ENCODE measurements around the gene LDHAL6B. TPM values are rescaled to one million over a fixed set of nuclear protein-coding genes. Genes with fewer than 3 reads are reported as not detected.

LDHAL6B gene
- total RNA-seq, 1 experiment from 2014 or later: not detected

GRCh38 chr15:59244337-59244736 is 37.7 kb downstream of the LDHAL6B start:
- Mint-ChIP-seq H3K27me3 (ENCODE audit: unreplicated experiment) (no peaks in the 10 kb centered on the region), H3K4me3 (ENCODE audit: low read depth, unreplicated experiment) (peak overlapping the region; percentile 45), H3K9me3 (ENCODE audit: low read depth, unreplicated experiment) (no peaks in the 10 kb centered on the region), H3K4me1 (ENCODE audit: low read depth, unreplicated experiment) (peaks cover 78% of the 10 kb centered on the region), H3K27ac (ENCODE audit: unreplicated experiment) (peak overlapping the region; percentile 36), H3K36me3 (ENCODE audit: insufficient read depth, unreplicated experiment) (peaks cover 88% of the 10 kb centered on the region)
- BruUV-seq (replicated peaks): no TSS peak
- intact Hi-C loops (cut with micrococcal nuclease; ENCODE audit: unreplicated experiment): no loop called here
- TF ChIP-seq CTCF (IDR thresholded peaks at IDR 0.05; ENCODE audit: unreplicated experiment): no peak
- CTCF ChIA-PET: interaction anchor here (1.0 kb wide), 1 partner anchor 34 kb away, joined by 3 read pairs; no protein-coding TSS in a partner anchor
- DNase-seq: peak; percentile 56

- no peak overlapping the region for H3K4me3 Mint-ChIP-seq (ENCODE audit: low read depth, unreplicated experiment)
- no peak for DNase-seq
- intact Hi-C loops (cut with micrococcal nuclease; ENCODE audit: unreplicated experiment): loop anchor here (5.0 kb wide), 2 partner anchors 127 to 167 kb away; partner anchors contain the start of gene MYO1E
- H3K27me3 Mint-ChIP-seq (ENCODE audit: unreplicated experiment): no peaks in the 10 kb centered on the region
- no TSS peak for BruUV-seq (replicated peaks)
- peaks cover 88% of the 10 kb centered on the region for H3K4me1 Mint-ChIP-seq (ENCODE audit: low read depth, unreplicated experiment)
- CTCF ChIA-PET: no interaction called here
- H3K27ac Mint-ChIP-seq (ENCODE audit: unreplicated experiment): no peak overlapping the region
- H3K9me3 Mint-ChIP-seq (ENCODE audit: low read depth, unreplicated experiment): no peaks in the 10 kb centered on the region
- no peak for TF ChIP-seq CTCF (IDR thresholded peaks at IDR 0.05; ENCODE audit: unreplicated experiment)
- peaks cover 93% of the 10 kb centered on the region for H3K36me3 Mint-ChIP-seq (ENCODE audit: insufficient read depth, unreplicated experiment)
Measured at GRCh38 chr15:59245559-59245958, 38.9 kb downstream of the LDHAL6B start.

GRCh38 chr15:59247364-59247763 is 40.7 kb downstream of the LDHAL6B start:
- Mint-ChIP-seq H3K36me3 (ENCODE audit: insufficient read depth, unreplicated experiment) (peaks cover 89% of the 10 kb centered on the region), H3K27me3 (ENCODE audit: unreplicated experiment) (no peaks in the 10 kb centered on the region), H3K4me1 (ENCODE audit: low read depth, unreplicated experiment) (peaks cover 88% of the 10 kb centered on the region), H3K27ac (ENCODE audit: unreplicated experiment) (peak overlapping the region; percentile 69), H3K4me3 (ENCODE audit: low read depth, unreplicated experiment) (no peak overlapping the region), H3K9me3 (ENCODE audit: low read depth, unreplicated experiment) (no peaks in the 10 kb centered on the region)
- intact Hi-C loops (cut with micrococcal nuclease; ENCODE audit: unreplicated experiment): loop anchor here (1.0 to 5.0 kb wide), 3 partner anchors 125 to 245 kb away; partner anchors contain the start of gene MYO1E
- BruUV-seq (replicated peaks): no TSS peak
- peak; percentile 69 for DNase-seq
- peak; percentile 44 for TF ChIP-seq CTCF (IDR thresholded peaks at IDR 0.05; ENCODE audit: unreplicated experiment)
- CTCF ChIA-PET: interaction anchor here (0.6 to 1.6 kb wide), 11 partner anchors 8 to 246 kb away, joined by 3 to 6 read pairs (median 3); partner anchors contain the start of gene MYO1E

- peak; percentile 56 for DNase-seq
- intact Hi-C loops (cut with micrococcal nuclease; ENCODE audit: unreplicated experiment): loop anchor here (5.0 kb wide), 2 partner anchors 122 to 162 kb away; partner anchors contain the start of gene MYO1E
- Mint-ChIP-seq H3K4me3 (ENCODE audit: low read depth, unreplicated experiment) (peak overlapping the region; percentile 34), H3K9me3 (ENCODE audit: low read depth, unreplicated experiment) (no peaks in the 10 kb centered on the region), H3K27me3 (ENCODE audit: unreplicated experiment) (no peaks in the 10 kb centered on the region), H3K27ac (ENCODE audit: unreplicated experiment) (peak overlapping the region; percentile 87), H3K36me3 (ENCODE audit: insufficient read depth, unreplicated experiment) (peaks cover 83% of the 10 kb centered on the region), H3K4me1 (ENCODE audit: low read depth, unreplicated experiment) (peaks cover 73% of the 10 kb centered on the region)
- BruUV-seq (replicated peaks): no TSS peak
- no peak for TF ChIP-seq CTCF (IDR thresholded peaks at IDR 0.05; ENCODE audit: unreplicated experiment)
- CTCF ChIA-PET: interaction anchor here (0.6 kb wide), 1 partner anchor 162 kb away, joined by 4 read pairs; no protein-coding TSS in a partner anchor
Measured at GRCh38 chr15:59249816-59250215, 43.2 kb downstream of the LDHAL6B start.

All from Calu3 (cell line).